PC-3 (cell line): ENCODE data around the gene UROC1.

ENCODE experiments used
- EZH2phosphoT487 ChIP-seq: fragments of 300-600 bp; sonication (generic); IDR thresholded peaks from 2 replicates; pipeline ENCODE4 v1.6.1; 2018; ENCODE audit warnings: mild to moderate bottlenecking, antibody characterized with exemption, low read length, borderline replicate concordance
- TF ChIP-seq, protein P1 (sequence below): fragments of 300-600 bp; sonication (generic); conservative IDR thresholded peaks from 2 replicates; pipeline ENCODE4 v1.5.1; 2017; ENCODE audit warnings: antibody characterized with exemption, low read depth, mild to moderate bottlenecking, low read length

DNA sequence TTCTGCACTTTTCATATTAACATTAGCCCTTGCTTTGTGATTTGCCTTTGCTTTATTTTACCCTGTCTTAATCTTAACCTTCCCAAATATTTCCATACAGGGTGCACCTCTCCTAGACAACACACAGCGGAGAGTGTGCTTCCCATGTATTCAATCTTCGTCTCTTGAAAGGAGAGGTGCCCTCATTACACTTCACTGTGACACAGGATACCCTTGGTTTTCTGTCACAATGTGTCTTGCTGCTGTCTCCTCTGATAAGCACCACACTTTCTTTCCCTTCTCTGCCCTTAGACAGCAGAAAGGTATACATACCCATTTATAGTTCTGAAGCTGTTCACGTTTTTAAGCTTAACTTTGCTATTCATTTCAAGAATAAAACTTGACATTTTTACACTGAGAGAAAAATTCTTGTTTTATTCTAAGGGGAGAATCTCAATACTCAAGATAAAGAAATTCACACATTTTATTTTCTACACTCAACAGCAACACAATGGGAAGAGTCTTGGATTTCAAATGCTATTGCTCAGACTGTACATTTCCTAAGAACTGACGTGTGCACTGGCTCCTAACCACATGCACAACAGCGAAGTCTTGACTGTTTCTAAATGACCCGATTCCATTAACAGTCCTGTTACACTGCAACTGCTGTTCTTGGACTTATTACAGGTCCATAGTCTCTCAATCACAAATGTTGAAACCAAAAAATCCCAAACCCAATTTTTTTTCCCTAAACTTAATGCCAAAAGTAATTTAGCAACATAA is 63.0 kb downstream of the UROC1 start:
- TF ChIP-seq, protein P1, sequence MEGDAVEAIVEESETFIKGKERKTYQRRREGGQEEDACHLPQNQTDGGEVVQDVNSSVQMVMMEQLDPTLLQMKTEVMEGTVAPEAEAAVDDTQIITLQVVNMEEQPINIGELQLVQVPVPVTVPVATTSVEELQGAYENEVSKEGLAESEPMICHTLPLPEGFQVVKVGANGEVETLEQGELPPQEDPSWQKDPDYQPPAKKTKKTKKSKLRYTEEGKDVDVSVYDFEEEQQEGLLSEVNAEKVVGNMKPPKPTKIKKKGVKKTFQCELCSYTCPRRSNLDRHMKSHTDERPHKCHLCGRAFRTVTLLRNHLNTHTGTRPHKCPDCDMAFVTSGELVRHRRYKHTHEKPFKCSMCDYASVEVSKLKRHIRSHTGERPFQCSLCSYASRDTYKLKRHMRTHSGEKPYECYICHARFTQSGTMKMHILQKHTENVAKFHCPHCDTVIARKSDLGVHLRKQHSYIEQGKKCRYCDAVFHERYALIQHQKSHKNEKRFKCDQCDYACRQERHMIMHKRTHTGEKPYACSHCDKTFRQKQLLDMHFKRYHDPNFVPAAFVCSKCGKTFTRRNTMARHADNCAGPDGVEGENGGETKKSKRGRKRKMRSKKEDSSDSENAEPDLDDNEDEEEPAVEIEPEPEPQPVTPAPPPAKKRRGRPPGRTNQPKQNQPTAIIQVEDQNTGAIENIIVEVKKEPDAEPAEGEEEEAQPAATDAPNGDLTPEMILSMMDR = no peak
- no peak for TF ChIP-seq EZH2phosphoT487
